Activated naive CD4-positive, alpha-beta T cell treated with anti-CD3 and anti-CD28 coated beads for 36 hours (primary cell): ENCODE measurements around the gene MEA1. TPM values are rescaled to one million over a fixed set of nuclear protein-coding genes. Genes with fewer than 3 reads are reported as not detected.

Experiments used
- CTCF ChIA-PET: fragments of 350-600 bp; sonication (Branson Sonifier 250); formaldehyde crosslinking; loops from one replicate; lab custom pipeline; 2021; ENCODE audit warnings: antibody characterized with exemption; lab: Charles Lee
- DNase-seq: peaks from one replicate; pipeline ENCODE4 v3.0.0-alpha.2; 2020
- H3K27ac Mint-ChIP-seq: one replicate; pipeline ENCODE4 v1.8.0; 2021; ENCODE audit warnings: mild to moderate bottlenecking, mixed read lengths
- H3K27me3 Mint-ChIP-seq: one replicate; pipeline ENCODE4 v1.8.0; 2021; ENCODE audit warnings: low read depth, mixed read lengths
- H3K36me3 Mint-ChIP-seq: one replicate; pipeline ENCODE4 v1.8.0; 2021; ENCODE audit warnings: low read depth, mixed read lengths
- H3K4me1 Mint-ChIP-seq: one replicate; pipeline ENCODE4 v1.8.0; 2021; ENCODE audit warnings: low read depth, mixed read lengths
- H3K4me3 Mint-ChIP-seq: one replicate; pipeline ENCODE4 v1.8.0; 2021; ENCODE audit warnings: mild to moderate bottlenecking, moderate library complexity, mixed read lengths
- H3K9me3 Mint-ChIP-seq: one replicate; pipeline ENCODE4 v1.8.0; 2021; ENCODE audit warnings: mixed read lengths
- intact Hi-C: fragments of 100-400 bp; cut with micrococcal nuclease; formaldehyde crosslinking; loops from one replicate; pipeline ENCODE4 v1.15.1; 2023
- total RNA-seq, 2 experiments: library from RNA; stranded (reverse); gene quantifications; one replicate each; pipeline ENCODE4 v1.2.3, GENCODE V29; 2021

MEA1 gene
- total RNA-seq, 2 experiments from 2014 or later: 80.6 to 85.1 TPM

DNA sequence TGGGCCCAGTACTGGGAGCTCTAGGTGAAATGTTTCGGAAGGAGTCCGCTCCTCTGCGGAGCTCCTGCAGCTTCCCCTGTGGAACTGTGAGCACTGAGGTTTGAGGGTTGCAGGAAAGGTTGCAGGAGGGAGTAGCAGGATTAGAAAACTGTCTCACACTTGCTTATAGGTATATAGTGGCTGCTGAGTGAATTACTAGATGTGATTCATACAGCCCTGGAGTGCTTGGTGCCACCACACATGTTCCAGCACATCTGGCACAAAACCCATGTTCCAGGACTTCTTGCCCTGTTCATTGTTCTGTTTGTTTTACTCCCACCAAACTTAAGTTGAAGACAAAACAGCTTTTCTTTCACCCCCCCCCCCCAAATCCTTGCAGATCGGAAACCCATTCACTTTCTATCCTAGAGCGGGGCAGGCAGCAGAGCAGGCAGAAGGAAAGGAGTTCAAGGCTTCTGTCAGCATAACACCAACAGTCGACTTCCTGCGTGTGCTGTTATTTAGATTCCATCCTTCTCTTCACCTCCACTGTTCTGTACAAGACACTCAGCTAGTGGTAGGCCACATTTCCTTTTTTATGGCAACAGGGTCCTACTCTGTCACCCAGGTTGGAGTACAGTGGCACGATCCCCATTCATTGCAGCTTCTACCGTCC, 34.1 kb downstream of the MEA1 start:
- peaks cover 15% of the 10 kb centered on the region for H3K36me3 Mint-ChIP-seq
- peak overlapping the region; percentile 99 for H3K27ac Mint-ChIP-seq
- no peak for DNase-seq
- no peaks in the 10 kb centered on the region for H3K9me3 Mint-ChIP-seq
- peak overlapping the region; percentile 95 for H3K4me3 Mint-ChIP-seq
- peaks cover 52% of the 10 kb centered on the region for H3K4me1 Mint-ChIP-seq
- CTCF ChIA-PET: interaction anchor here (1.0 to 2.0 kb wide), 6 partner anchors 9 to 78 kb away, joined by 3 to 6 read pairs (median 4); no protein-coding TSS in a partner anchor
- intact Hi-C loops: loop anchor here (1.0 to 10.0 kb wide), 9 partner anchors 34 to 538 kb away; partner anchors contain the start of genes CNPY3, CUL7, KLC4 and MEA1
- H3K27me3 Mint-ChIP-seq: no peaks in the 10 kb centered on the region

GRCh38 chr6:42978839-42979522, 34.8 kb downstream of the MEA1 start, which contains the start of gene PEX6:
TSS of gene PEX6 (minus strand) at chr6:42979181. CDS start at chr6:42979150, 31 bp downstream.
- H3K36me3 Mint-ChIP-seq: peaks cover 16% of the 10 kb centered on the region
- peaks cover 53% of the 10 kb centered on the region for H3K4me1 Mint-ChIP-seq
- H3K27me3 Mint-ChIP-seq: no peaks in the 10 kb centered on the region
- peak within 1 kb of the TSS; percentile 99 for H3K27ac Mint-ChIP-seq
- CTCF ChIA-PET: interaction anchor here (1.0 to 2.0 kb wide), 4 partner anchors 14 to 77 kb away, joined by 3 to 6 read pairs (median 4); no protein-coding TSS in a partner anchor
- H3K9me3 Mint-ChIP-seq: no peaks in the 10 kb centered on the region
- peak within 1 kb of the TSS; percentile 95 for H3K4me3 Mint-ChIP-seq
- peak; percentile 97 for DNase-seq
- intact Hi-C loops: loop anchor here (1.0 to 5.0 kb wide), 8 partner anchors 34 to 538 kb away; partner anchors contain the start of genes CNPY3, CUL7, KLC4 and MEA1

- peak; percentile 30 for DNase-seq
- peaks cover 52% of the 10 kb centered on the region for H3K4me1 Mint-ChIP-seq
- CTCF ChIA-PET: interaction anchor here (0.6 to 2.0 kb wide), 3 partner anchors 14 to 108 kb away, joined by 4 to 6 read pairs (median 4); no protein-coding TSS in a partner anchor
- peak overlapping the region; percentile 82 for H3K27ac Mint-ChIP-seq
- peak overlapping the region; percentile 87 for H3K4me3 Mint-ChIP-seq
- H3K36me3 Mint-ChIP-seq: peaks cover 21% of the 10 kb centered on the region
- no peaks in the 10 kb centered on the region for H3K27me3 Mint-ChIP-seq
- intact Hi-C loops: loop anchor here (2.0 to 5.0 kb wide), 2 partner anchors 232 to 539 kb away; partner anchors contain the start of genes POLR1C, TBCC and YIPF3
- H3K9me3 Mint-ChIP-seq: no peaks in the 10 kb centered on the region
Measured at GRCh38 chr6:42978487-42978838, 35.3 kb downstream of the MEA1 start.

GRCh38 chr6:42974919-42975505, 38.7 kb downstream of the MEA1 start:
- Mint-ChIP-seq H3K27ac (peak overlapping the region; percentile 71), H3K4me1 (peaks cover 54% of the 10 kb centered on the region), H3K36me3 (peaks cover 27% of the 10 kb centered on the region), H3K9me3 (no peaks in the 10 kb centered on the region), H3K4me3 (no peak overlapping the region), H3K27me3 (no peaks in the 10 kb centered on the region)
- CTCF ChIA-PET: no interaction called here
- intact Hi-C loops: loop anchor here (5.0 kb wide), 1 partner anchor 542 kb away; the partner anchor contains the start of genes POLR1C and YIPF3
- no peak for DNase-seq

DNA sequence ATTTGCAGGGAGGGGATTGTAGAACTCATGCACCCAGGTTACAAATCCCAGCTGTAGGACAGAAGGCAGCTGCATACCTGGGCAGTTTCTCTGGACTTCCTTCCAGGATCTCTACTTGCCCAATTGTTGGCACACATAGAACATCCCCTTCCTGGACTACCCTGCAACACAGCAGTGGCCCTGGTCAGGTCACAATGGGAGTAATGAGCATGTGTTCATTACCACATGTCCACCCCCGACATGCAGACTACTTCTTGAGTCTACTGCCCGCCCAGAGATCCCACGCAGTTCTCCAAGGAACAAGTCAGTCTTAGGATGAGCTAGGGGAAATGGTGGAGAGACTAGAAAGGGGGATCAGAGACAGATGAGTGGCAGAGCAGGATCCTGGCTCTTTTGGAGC, 39.8 kb downstream of the MEA1 start:
- intact Hi-C loops: no loop called here
- DNase-seq: no peak
- H3K4me3 Mint-ChIP-seq: no peak overlapping the region
- H3K27ac Mint-ChIP-seq: no peak overlapping the region
- peaks cover 47% of the 10 kb centered on the region for H3K4me1 Mint-ChIP-seq
- H3K36me3 Mint-ChIP-seq: peaks cover 27% of the 10 kb centered on the region
- CTCF ChIA-PET: interaction anchor here (0.9 kb wide), 2 partner anchors 81 to 170 kb away, joined by 3 read pairs; no protein-coding TSS in a partner anchor
- H3K9me3 Mint-ChIP-seq: no peaks in the 10 kb centered on the region
- no peaks in the 10 kb centered on the region for H3K27me3 Mint-ChIP-seq

DNA sequence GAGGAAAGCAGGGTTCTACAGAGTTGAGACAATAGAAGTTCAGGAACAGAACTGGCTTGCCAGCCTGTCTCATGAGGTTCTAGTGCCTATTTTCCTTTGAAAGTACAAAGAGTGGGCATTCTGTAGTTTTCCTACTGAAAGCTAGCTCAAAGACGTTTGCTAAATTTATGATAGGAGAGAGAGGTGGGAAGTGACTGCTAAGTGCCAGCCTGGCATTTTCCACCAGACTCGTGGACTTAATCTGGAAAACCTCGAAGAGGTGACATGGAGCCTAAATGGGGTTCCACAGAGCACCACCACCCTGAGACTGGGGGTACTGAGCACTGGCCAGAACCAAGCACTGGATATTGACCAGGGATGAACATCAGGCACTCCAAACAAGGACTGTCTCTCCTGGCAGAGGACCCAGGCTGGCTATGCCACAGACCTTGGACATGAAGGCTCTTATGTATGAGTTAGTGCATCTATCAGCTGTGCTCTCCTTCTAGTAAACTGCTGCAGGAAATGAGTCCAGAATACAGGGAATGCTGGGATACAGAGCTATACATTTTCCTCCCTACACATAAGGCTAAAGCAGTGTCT, 41.9 kb downstream of the MEA1 start:
- intact Hi-C loops: no loop called here
- H3K27ac Mint-ChIP-seq: no peak overlapping the region
- DNase-seq: no peak
- CTCF ChIA-PET: interaction anchor here (0.6 to 1.2 kb wide), 2 partner anchors 39 to 441 kb away, joined by 3 to 4 read pairs; no protein-coding TSS in a partner anchor
- no peaks in the 10 kb centered on the region for H3K27me3 Mint-ChIP-seq
- H3K9me3 Mint-ChIP-seq: no peaks in the 10 kb centered on the region
- H3K36me3 Mint-ChIP-seq: peaks cover 20% of the 10 kb centered on the region
- peaks cover 36% of the 10 kb centered on the region for H3K4me1 Mint-ChIP-seq
- no peak overlapping the region for H3K4me3 Mint-ChIP-seq

GRCh38 chr6:42970871-42971612, 42.7 kb downstream of the MEA1 start:
- no peaks in the 10 kb centered on the region for H3K9me3 Mint-ChIP-seq
- H3K27ac Mint-ChIP-seq: peak overlapping the region; percentile 53
- H3K4me3 Mint-ChIP-seq: no peak overlapping the region
- H3K4me1 Mint-ChIP-seq: peaks cover 29% of the 10 kb centered on the region
- H3K27me3 Mint-ChIP-seq: no peaks in the 10 kb centered on the region
- CTCF ChIA-PET: interaction anchor here (1.1 to 1.2 kb wide), 2 partner anchors 39 to 173 kb away, joined by 4 to 5 read pairs; no protein-coding TSS in a partner anchor
- peaks cover 14% of the 10 kb centered on the region for H3K36me3 Mint-ChIP-seq
- peak; percentile 44 for DNase-seq
- intact Hi-C loops: no loop called here

GRCh38 chr6:42969934-42970333, 43.8 kb downstream of the MEA1 start:
- Mint-ChIP-seq H3K4me1 (peaks cover 21% of the 10 kb centered on the region), H3K27me3 (no peaks in the 10 kb centered on the region), H3K27ac (no peak overlapping the region), H3K36me3 (peaks cover 19% of the 10 kb centered on the region), H3K4me3 (no peak overlapping the region), H3K9me3 (no peaks in the 10 kb centered on the region)
- CTCF ChIA-PET: interaction anchor here (0.6 kb wide), 1 partner anchor 135 kb away, joined by 3 read pairs; no protein-coding TSS in a partner anchor
- no peak for DNase-seq
- intact Hi-C loops: no loop called here

- DNase-seq: no peak
- H3K4me1 Mint-ChIP-seq: peaks cover 17% of the 10 kb centered on the region
- CTCF ChIA-PET: interaction anchor here (0.6 kb wide), 1 partner anchor 135 kb away, joined by 3 read pairs; no protein-coding TSS in a partner anchor
- no peaks in the 10 kb centered on the region for H3K9me3 Mint-ChIP-seq
- H3K27me3 Mint-ChIP-seq: no peaks in the 10 kb centered on the region
- peaks cover 21% of the 10 kb centered on the region for H3K36me3 Mint-ChIP-seq
- no peak overlapping the region for H3K27ac Mint-ChIP-seq
- H3K4me3 Mint-ChIP-seq: no peak overlapping the region
- intact Hi-C loops: no loop called here
Measured at GRCh38 chr6:42969431-42969830, 44.3 kb downstream of the MEA1 start.

DNA sequence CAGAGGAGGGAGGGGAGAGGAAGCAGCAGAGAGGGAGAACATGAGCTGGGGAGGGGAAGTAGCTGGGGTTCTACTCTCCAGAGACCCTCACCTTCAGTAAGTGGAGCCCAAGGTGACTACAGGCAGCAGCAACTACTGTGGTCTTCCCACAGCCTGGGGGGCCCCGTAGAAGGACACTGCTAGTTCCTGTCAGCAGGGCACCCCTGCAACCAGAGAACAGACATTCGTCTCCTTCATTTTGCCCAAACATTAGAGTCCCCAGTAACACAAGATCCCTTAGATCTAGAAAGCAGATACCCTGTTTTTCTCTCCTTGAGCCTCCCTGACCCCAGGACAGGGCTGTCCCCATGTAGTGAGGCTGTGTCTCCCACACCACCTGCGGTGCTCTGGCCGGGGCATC, 45.0 kb downstream of the MEA1 start:
- no peaks in the 10 kb centered on the region for H3K9me3 Mint-ChIP-seq
- H3K27me3 Mint-ChIP-seq: no peaks in the 10 kb centered on the region
- DNase-seq: no peak
- H3K4me1 Mint-ChIP-seq: peaks cover 14% of the 10 kb centered on the region
- CTCF ChIA-PET: no interaction called here
- H3K4me3 Mint-ChIP-seq: no peak overlapping the region
- peaks cover 17% of the 10 kb centered on the region for H3K36me3 Mint-ChIP-seq
- H3K27ac Mint-ChIP-seq: no peak overlapping the region
- intact Hi-C loops: no loop called here

- intact Hi-C loops: no loop called here
- Mint-ChIP-seq H3K27me3 (no peaks in the 10 kb centered on the region), H3K36me3 (peaks cover 14% of the 10 kb centered on the region), H3K4me1 (peaks cover 12% of the 10 kb centered on the region), H3K27ac (no peak overlapping the region), H3K9me3 (no peaks in the 10 kb centered on the region), H3K4me3 (no peak overlapping the region)
- CTCF ChIA-PET: no interaction called here
- no peak for DNase-seq
Measured at GRCh38 chr6:42968126-42968701, 45.5 kb downstream of the MEA1 start.
